Testis (tissue), 5 donors: ENCODE data around the gene DTNA. TPM values are rescaled to one million over a fixed set of nuclear protein-coding genes. Genes with fewer than 3 reads are reported as not detected.
"Not testable (repeated sequence)": the region's sequence is repeated elsewhere in the genome, so short reads cannot be mapped to it uniquely, and the experiment has no call there.

Source experiments
- DNase-seq: peaks from one replicate; pipeline ENCODE4 v3.0.0-alpha.2; 2019
- H3K27ac ChIP-seq, 2 donors: fragments of 200-600 bp; sonication (generic); one replicate each; pipeline ENCODE4 v1.5.1; 2019
- H3K27me3 ChIP-seq: fragments of 200-600 bp; sonication (generic); one replicate; pipeline ENCODE4 v1.5.1; 2019
- H3K36me3 ChIP-seq: fragments of 200-600 bp; sonication (generic); one replicate; pipeline ENCODE4 v1.5.1; 2017; ENCODE audit warnings: low read depth; ENCODE audit errors: missing control alignments
- H3K4me1 ChIP-seq: fragments of 200-600 bp; sonication (generic); one replicate; pipeline ENCODE4 v1.5.1; 2019
- H3K4me3 ChIP-seq, 2 donors: fragments of 200-600 bp; sonication (generic); one replicate each; pipeline ENCODE4 v1.5.1; 2017 to 2019
- H3K9me3 ChIP-seq: fragments of 200-600 bp; sonication (generic); one replicate; pipeline ENCODE4 v1.5.1; 2017
- CTCF ChIP-seq, 3 experiments: fragments of 450-650 bp in 2 of 3; fragments of 200-600 bp in 1 of 3; sonication (generic) in 1 of 3; IDR thresholded peaks; one replicate each; pipeline ENCODE4 v1.5.1; 2016 to 2019; ENCODE audit warnings: antibody characterized with exemption in 3 of 3, mild to moderate bottlenecking in 2 of 3, moderate library complexity in 1 of 3
- POLR2A ChIP-seq: fragments of 450-650 bp; IDR thresholded peaks from one replicate; pipeline ENCODE4 v1.6.1; 2017; ENCODE audit warnings: antibody characterized with exemption, mild to moderate bottlenecking, moderate library complexity
- WGBS, 2 donors: methylation state at CpG; one replicate each; pipeline ENCODE4 v1.1.5; 2018; 5-methylcytosine and 5-hydroxymethylcytosine counted together
- intact Hi-C: fragments of 100-400 bp; cut with DNase I; formaldehyde crosslinking; loops from one replicate; pipeline ENCODE4 v1.15.1; 2023; ENCODE audit warnings: low total_unique reads
- long read RNA-seq, 2 donors: transcript quantifications; one replicate each; lab custom pipeline, GENCODE V29; 2026
- polyA plus RNA-seq: library from polyadenylated mRNA; stranded (reverse); fragments of 350-450 nt; fragmentation: Illumina TruSeq; extraction: RNeasy Lipid Tissue Mini Kit (QIAGEN cat#74804); gene quantifications from one replicate; pipeline ENCODE4 v1.2.3, GENCODE V29; 2014; ENCODE audit warnings: low read depth, low replicate concordance; ENCODE audit not compliant: insufficient read depth
- total RNA-seq, 2 donors: library from RNA; depleted of rRNA; stranded (reverse); fragments of >200 nt; gene quantifications; one replicate each; pipeline ENCODE4 v1.2.3, GENCODE V29; 2016

The DTNA gene
- total RNA-seq (10 to 100 TPM; 69.1 to 96.0 TPM), polyA plus RNA-seq (18.9 TPM)
- long read RNA-seq, donor 1, partial matches to known transcripts: 0 of 1 reads
- long read RNA-seq, donor 1, other reads (novel, unspliced or antisense): 0 of 1 reads
- long read RNA-seq, donor 2: 0 reads

GRCh38 chr18:34709750-34710441 is at the start of gene DTNA:
TSS of gene DTNA (plus strand) at chr18:34710298. CDS start at chr18:34755977, 45,679 bp downstream.
- 64 to 65% methylated on average over 1 of the region's 1 CpG for WGBS, 2 donors
- TF ChIP-seq POLR2A (no peak), CTCF (IDR thresholded peaks at IDR 0.05) (no peak)
- H3K9me3 ChIP-seq: no peaks in the 10 kb centered on the region
- H3K27ac ChIP-seq: no peak within 1 kb of the TSS
- peaks cover 20% of the 10 kb centered on the region for H3K4me1 ChIP-seq
- no peaks in the 10 kb centered on the region for H3K36me3 ChIP-seq
- H3K4me3 ChIP-seq: no peak within 1 kb of the TSS
- no peaks in the 10 kb centered on the region for H3K27me3 ChIP-seq
- DNase-seq: peak; percentile 51
- intact Hi-C loops: no loop called here

GRCh38 chr18:34660572-34660971 is 49.5 kb upstream of the DTNA start:
- Histone ChIP-seq H3K36me3 (no peaks in the 10 kb centered on the region), H3K4me3 (no peak overlapping the region), H3K9me3 (no peaks in the 10 kb centered on the region), H3K27me3 (no peaks in the 10 kb centered on the region), H3K4me1 (peaks cover 21% of the 10 kb centered on the region), H3K27ac (peak overlapping the region; percentile 46 to 60)
- no peak for TF ChIP-seq POLR2A
- no peak for TF ChIP-seq CTCF (IDR thresholded peaks at IDR 0.05)
- intact Hi-C loops: no loop called here
- 59 to 69% methylated on average over 2 of the region's 2 CpGs for WGBS, 2 donors
- DNase-seq: no peak

GRCh38 chr18:34661464-34662087 is 48.5 kb upstream of the DTNA start:
- Histone ChIP-seq H3K36me3 (no peaks in the 10 kb centered on the region), H3K4me3 (no peak overlapping the region), H3K9me3 (no peaks in the 10 kb centered on the region), H3K4me1 (peaks cover 21% of the 10 kb centered on the region), H3K27me3 (no peaks in the 10 kb centered on the region), H3K27ac (peak overlapping the region in 1 of 2 donors; percentile 60)
- intact Hi-C loops: no loop called here
- no peak for DNase-seq
- WGBS, 2 donors: 64 to 66% methylated on average over 4 of the region's 4 CpGs
- TF ChIP-seq CTCF (IDR thresholded peaks at IDR 0.05) (peak; percentile 69 to 88 (median 76)), POLR2A (no peak)

- WGBS, 2 donors: 80% methylated on average over 3 of the region's 3 CpGs
- intact Hi-C loops: no loop called here
- no peaks in the 10 kb centered on the region for H3K36me3 ChIP-seq
- no peak overlapping the region for H3K4me3 ChIP-seq
- no peak for TF ChIP-seq CTCF (IDR thresholded peaks at IDR 0.05)
- TF ChIP-seq POLR2A: no peak
- H3K27ac ChIP-seq: no peak overlapping the region
- H3K9me3 ChIP-seq: no peaks in the 10 kb centered on the region
- no peak for DNase-seq
- no peaks in the 10 kb centered on the region for H3K4me1 ChIP-seq
- no peaks in the 10 kb centered on the region for H3K27me3 ChIP-seq
Measured at GRCh38 chr18:34676816-34677574, 33.1 kb upstream of the DTNA start.

GRCh38 chr18:34689750-34690149 is 20.3 kb upstream of the DTNA start:
- H3K4me1 ChIP-seq, H3K27me3 ChIP-seq, H3K36me3 ChIP-seq, H3K4me3 ChIP-seq, H3K9me3 ChIP-seq, intact Hi-C loops, DNase-seq, H3K27ac ChIP-seq: not testable (repeated sequence)
- WGBS, 2 donors: 88% methylated on average over 3 of the region's 3 CpGs; no CpG with 5 or more reads in 1 of the 2 donors
